GM21390 (cell line): ENCODE measurements around the gene GRIK3.
"Not testable (repeated sequence)": the region's sequence is repeated elsewhere in the genome, so short reads cannot be mapped to it uniquely, and the experiment has no call there.

Source experiments
- ATAC-seq: cut with Tn5 transposase; IDR thresholded peaks from one replicate; pipeline ENCODE4 v1.9.1; 2021; ENCODE audit not compliant: unreplicated experiment

Gene GRIK3

DNA sequence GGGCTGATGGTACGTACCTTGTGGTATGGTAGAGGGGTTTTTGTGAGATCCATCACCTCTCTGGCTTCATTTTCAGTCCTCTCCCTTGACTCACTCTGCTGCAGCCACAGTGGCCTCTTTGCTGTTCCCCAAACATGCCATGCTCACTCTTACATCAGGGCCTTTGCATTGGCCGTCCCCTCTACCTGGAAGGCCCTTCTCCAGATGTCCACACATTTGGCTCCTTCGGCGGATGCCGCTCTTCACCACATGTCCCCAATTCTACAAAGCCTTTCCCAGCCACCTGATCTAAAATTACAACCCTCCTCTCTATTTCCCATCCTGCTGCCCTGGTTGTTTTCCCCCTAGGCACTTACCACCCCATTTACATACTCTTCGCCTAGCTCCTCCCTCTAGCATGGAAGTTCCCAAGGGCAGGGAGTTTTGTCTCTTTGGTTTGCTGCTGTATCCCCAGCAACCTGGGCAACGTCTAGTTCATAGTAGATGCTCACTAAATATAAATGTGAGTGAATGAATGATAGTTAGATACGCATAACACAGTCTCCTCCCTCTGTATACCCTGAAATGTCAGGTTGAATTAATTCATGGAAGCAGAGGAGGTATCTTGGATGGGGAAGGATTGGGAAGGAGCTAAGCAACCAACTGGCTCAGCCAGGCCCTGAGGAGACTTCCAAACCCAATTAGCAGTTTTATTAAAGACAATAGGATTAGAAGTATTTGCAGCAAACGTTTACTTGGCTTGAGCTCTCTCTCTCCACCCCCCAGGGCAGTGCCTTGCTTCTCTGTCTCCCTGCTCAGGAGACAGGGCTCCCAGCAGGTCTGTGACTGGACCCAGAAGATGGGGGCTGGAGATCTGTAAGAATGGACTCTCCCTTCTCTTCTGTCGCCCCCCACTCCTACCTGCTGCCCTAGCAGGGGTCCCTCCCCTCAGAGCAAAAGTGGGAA is 264.2 kb downstream of the GRIK3 start:
- no peak for ATAC-seq

DNA sequence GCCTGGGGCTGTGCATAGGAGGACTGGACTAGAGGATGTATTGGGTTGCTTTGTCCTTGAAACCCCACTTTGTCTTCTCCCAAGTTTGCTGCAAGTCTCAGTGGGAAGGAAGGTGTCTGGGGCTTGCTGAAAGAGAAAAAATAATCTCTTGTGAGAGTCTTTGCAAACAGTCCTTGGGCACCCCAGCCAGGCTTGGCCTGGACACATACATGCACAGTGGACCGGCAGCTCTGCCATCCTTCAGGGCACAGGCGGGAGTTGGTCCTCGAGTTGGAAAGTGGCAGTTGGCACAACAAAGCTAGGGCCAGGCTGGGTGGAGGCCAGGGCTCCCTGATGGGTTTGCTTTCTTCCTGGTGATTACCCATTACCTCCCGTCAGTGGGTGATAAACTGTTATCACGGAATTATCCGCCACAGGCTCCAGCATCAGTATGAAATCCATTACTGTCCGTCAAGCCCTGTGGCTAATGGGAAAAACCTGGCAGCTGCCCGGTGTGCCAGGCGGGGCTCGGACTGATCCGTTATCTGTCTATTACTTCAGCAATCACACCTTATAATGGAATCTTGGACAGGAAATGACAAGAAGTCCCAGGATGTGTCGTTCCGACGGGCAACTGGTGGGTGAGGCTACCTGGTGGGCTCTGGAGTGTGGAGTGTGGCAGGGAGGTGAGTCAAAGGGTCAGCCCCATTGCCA is 265.7 kb downstream of the GRIK3 start:
- no peak for ATAC-seq

DNA sequence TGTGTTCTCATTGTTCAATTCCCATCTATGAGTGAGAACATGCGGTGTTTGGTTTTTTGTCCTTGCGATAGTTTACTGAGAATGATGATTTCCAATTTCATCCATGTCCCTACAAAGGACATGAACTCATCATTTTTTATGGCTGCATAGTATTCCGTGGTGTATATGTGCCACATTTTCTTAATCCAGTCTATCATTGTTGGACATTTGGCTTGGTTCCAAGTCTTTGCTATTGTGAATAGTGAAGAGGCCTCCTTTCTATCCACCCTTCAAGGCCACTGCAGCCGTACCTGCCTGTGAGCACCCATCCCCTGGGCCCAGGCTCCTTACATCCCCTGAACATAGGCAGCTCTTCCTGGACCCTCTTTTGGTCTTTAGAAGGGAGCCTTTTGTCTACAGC is 266.9 kb downstream of the GRIK3 start:
- not testable (repeated sequence) for ATAC-seq

DNA sequence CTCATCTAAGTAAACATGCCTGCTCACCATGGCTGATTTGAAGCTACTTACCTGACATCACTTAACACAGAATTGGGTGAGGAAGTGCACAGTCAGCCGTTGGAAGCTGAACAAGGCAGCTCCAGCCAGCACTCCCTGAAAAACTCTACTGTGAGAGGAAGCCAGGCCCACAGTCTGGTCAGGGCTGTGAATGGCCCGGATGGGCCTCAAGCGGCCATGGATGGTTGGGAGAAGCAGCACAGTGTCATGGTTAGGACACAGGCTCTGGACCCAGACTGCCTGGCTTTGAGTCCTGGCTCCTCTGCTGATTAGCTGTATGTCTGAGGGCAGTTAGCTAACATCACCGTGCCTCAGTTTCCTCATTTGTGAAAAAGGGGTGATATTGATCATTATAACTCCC is 267.8 kb downstream of the GRIK3 start:
- no peak for ATAC-seq

DNA sequence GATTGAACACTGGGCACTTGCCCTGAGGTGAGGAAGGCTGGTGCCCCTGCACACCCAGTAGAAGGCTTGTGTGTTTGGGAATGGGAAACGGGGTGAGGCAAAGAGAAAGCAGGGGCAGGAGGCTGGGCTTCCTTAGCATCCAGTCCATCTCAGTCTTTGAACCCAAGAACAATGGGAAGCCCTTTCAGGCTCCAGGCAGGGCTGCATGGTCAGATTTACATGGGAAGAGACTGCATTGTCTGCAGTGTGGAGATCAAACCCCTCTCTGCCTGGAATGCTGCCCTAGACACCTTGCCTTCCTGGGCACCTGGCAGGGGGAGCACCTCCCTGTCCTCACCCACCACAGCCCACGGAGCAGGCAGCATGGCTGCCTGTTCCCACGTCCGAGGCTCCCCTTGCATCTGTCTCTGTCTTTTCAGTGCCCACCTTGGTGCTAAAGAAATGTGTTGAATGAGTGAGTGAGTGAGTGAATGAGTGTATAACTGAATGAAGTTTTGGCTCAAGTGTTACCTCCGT is 268.5 kb downstream of the GRIK3 start:
- no peak for ATAC-seq

DNA sequence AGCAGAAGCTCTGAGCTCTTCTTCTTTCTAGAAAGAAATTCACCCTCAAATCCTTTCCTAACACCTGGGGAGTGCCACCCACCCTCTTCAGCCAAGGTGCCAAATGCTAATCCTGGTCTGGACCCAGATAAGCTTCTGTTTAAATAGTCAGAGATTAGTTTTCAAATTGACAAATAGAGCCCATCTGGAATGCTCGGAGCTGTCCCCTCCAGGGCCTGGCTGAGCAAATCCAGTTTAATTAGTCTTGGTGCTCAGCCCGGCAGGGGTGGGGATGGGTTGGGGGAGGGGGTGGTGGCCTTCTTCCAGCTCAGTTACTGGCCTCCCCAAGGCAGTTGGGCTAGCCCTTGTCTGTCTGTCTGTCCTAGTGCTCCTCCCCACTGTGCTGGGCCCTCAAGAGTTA is 269.5 kb downstream of the GRIK3 start:
- ATAC-seq = no peak

DNA sequence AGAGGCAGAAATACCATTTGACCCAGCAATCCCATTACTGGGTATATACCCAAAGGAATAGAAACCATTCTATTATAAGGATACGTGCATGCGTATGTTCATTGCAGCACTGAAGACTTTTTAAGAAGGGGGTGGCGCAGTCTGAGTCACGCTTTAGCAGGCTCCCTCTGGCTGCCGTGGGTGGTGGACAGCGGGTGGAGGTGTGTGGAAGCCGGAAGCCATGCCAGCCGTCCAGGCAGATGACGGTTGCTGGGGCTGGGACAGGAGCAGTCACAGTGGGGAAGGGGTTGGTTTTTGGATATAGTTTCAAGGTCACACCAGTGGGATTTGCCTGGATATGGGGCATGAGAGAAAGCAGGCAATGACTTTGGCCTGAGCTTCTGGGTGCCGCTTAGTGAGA is 270.5 kb downstream of the GRIK3 start:
- ATAC-seq = no peak

DNA sequence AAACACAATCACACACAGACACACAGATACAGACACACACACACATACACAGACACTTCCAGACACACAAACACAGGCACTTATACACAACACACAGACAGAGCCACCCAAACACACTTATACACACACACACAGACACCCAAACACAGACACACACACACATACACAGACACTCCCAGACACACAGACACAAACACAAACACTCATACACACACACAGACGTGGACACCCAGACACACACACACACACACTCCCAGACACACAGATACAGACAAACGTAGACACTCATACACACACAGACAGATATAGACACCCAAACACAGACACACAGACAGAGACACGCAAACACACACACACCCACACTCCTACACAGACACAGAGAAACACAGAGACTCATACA is 272.1 kb downstream of the GRIK3 start:
- no peak for ATAC-seq

DNA sequence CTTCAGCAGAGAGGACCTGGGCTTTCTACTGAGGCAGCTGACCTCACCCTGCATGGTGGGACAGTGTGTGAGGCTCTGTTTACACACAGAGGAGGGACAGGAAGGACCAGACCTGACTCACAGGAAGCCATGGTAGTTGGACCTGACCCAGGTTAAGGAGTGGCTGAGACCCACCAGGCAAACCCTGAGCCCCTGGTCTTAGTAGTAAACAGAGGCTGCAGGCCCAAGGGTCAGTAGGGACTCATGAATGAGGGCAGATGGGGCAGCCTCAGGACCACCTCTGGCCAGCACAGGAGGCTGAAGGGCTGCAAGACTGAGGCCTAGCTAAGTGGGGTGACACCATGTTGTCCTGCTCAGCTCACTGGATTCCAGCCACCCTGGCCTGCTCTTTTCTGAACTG is 273.2 kb downstream of the GRIK3 start:
- no peak for ATAC-seq

DNA sequence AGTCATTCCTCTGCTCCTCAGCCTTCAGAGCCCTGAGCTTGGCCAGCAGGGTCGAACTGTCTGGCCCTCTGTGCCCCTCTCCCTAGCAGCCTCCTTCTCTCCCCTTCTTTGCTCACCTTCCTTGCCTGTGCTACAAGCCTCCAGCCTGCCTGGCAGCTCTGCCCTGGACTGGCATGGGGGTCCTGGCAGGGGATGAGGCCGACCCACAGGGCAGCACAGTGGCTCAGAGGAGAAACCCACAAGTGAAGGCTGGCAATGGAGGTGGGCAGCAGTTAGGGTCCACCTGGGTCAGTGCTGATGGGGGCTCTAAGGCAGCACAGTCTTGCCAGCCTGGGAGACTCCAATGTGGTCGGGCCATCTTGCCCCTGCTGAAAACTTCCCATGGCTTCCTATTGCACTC is 274.2 kb downstream of the GRIK3 start:
- no peak for ATAC-seq

DNA sequence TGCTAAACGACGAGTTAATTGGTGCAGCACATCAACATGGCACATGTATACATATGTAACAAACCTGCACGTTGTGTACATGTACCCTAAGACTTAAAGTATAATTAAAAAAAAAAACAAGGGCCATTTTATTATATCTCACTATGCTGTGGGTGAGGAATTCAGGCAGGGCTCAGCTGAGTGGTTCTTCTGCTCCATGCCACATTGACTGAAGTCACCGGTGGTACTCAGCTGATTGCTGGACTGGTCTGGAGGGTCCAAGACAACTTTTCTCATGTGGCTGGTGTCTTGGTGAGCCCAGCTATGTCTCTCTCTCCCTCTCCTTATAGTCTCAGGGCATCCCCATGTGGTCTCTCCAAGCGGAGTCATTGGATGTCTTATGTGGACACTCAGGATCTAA is 275.0 kb downstream of the GRIK3 start:
- ATAC-seq = no peak

DNA sequence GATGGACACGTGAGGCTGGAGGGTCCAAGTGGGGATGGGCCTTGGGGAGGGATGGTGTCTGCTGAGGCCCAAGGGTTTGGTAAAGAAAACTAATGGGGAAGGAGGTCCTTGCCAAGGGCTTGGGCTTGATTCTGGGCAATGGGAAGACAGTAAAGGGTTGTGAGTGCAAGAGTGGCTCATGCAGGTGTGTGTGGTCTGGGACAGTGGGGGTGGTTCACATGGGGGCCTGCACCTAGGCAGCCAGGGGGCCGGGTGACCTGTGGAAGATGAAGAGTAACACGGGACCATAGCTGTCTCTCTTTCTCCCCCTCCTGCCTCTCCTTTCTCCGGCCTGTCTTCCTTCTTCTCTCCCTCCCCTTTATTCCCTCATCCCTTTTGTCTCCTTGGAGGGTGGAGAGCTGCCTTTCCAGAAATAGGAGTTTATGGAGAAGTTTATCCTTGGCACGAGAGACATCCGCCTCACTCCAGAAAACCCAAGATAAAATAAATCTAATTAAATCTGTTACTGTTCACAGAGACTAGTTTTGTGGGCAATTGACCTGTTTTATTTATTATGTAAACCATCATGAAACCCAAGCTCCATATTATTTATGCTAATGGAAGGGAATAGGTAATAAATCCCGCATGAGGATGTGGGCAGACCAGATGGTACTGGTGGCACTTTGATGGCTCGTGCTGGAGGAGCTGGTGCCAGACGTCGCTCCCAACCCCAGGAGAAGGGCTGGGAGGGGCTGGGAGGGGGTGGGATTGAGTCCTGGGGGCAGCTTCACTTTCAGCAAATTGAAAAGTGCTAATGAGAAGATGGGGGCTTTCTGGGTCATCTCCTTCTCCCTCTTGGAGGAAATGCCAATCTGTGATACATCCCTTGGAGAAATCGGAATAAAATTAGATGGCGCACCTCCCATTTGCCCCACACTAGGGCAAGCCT is 278.7 kb downstream of the GRIK3 start:
- ATAC-seq = no peak

DNA sequence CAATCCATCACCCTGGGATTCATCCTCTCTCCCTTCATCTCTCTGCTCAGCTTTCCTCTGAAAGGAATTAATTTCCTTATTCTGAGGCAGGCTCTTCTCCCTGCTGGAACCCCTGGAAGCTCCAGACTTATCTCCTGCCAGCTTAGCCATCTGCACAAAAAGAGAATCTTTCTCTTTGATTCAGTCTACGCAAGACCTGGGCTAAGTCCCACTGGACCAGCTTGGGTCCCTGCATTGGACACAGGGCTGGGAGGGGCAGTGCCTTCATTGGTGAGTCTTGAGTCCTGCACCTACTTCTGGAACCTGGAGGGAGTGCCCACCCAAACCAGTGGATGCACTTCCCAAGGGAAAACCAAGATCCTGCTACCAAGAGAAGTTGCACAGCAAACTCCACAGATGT is 279.9 kb downstream of the GRIK3 start:
- ATAC-seq = no peak

DNA sequence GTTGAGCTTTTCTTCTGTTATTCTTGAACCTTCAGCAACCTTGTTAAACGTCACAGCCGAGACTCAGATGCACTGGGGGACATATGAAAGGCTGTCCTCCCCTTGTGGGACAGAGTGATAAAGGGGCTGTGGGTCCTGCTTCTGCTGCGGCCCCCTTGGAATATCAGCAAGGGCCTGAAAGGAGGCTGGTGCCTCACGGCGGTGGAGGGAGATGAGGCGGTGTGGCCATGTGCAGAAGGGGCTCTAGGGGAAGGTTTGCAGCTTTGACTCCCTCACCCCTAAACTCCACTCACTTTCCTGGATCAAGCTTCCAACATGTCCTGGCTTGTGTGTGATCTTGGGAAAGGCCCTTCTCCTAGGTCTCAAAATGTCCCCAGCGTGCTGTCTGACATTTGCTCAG is 280.9 kb downstream of the GRIK3 start:
- ATAC-seq = no peak

DNA sequence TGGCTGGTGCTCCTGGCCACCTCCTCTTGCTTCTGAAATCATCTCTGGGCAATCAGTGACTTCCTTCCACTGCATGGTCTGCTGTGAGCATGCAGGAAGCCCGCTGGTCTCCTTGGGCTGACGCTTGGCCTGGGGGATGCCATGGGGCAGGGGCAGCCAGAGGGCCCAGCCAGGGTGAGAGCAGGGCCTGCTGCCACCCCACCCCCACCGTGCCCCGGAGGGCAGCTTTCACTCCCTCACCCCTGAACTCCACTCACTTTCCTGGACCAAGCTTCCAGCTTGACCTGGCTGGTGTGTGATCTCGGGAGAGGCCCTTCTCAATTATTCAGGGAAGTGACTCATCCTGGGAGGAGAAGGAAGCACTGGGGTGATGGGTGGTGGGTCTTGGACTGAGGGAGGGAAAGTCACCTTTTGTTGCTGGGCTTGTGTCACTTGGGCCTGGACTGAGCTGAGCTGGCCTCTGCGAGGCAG is 281.4 kb downstream of the GRIK3 start:
- ATAC-seq = no peak

DNA sequence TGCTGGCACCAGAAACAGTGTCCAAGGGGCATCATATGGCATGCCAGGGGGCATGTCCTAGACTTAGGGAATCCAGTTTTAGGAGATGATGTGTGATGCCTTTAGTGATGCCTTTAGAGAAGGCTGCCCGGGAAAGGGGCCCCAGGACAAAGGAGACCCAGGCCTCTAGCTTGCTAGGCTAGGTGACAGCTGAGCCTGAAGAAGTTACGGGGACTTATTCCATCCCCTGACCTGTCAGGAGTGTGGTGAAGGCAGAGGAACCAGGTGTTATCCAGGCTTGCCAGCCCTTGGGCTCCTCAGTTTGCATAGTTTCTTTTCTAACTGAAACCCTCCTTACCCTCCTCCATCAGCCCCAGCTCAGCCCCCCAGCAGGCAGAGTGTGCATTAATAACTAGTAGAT is 281.9 kb downstream of the GRIK3 start:
- ATAC-seq = no peak

DNA sequence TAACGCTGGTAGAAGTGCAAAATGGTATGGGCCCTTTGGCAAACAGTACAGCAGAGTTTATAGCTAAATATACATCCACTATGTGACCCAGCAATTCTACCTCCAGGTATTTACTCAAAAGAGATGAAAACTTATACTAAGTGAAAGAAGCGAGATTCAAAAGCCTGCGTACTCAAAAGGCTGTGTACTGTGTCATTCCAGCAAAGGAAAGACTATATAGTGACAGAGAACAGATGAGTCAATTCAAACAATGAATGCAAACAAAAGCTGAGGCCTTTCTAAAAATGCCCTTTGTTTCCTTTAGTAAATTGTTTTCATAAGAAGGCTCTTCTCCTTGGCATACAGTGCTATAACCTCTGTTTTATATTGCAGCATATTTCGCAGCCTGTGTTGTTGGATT is 282.8 kb downstream of the GRIK3 start:
- ATAC-seq = no peak

DNA sequence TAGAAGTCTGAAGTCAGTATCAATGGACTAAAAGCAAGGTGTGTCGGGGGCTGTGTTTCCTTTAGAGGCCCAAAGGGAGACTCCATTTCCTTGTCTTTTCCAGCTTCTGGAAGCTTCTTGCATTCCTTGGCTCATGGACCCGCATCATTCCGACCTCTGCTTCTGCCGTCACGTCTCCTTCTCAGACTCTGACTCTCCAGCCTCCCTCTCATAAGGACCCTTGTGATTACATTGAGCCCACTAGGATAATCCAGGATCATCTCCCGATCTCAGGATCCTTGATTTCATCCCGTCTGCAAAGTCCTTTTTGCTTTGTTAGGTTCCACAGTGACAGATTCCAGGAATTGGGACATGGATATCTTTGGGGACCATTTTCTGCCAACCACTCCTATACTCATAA is 285.8 kb downstream of the GRIK3 start:
- ATAC-seq = no peak
